PC-9 (cell line): ENCODE results near the gene CNPPD1.

ENCODE experiments used
- EZH2 ChIP-seq: fragments of 200-600 bp; sonication (generic); IDR thresholded peaks from 2 replicates; pipeline ENCODE4 v1.8.0; 2017; ENCODE audit warnings: antibody characterized with exemption, low read depth
- TF ChIP-seq, protein P1 (sequence below): fragments of 200-600 bp; sonication (generic); conservative IDR thresholded peaks from 2 replicates; pipeline ENCODE4 v1.6.1; 2017; ENCODE audit warnings: mixed run types, antibody characterized with exemption, mild to moderate bottlenecking, moderate library complexity

DNA sequence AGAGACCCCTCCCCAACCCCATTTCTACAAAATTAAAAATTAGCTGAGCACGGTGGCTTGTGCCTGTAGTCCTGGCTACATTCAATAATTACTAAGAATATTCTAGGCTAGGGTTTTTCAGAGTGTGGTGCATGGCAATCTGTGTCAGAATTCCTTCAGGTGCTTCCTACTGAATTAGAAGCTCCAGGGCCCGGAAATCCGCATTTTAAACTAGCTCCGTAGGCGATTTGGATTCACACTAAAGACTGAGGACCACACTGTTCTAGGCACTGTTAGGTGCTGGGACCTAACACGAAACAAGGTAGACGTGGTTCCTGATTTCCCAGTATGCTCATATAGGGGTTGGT, 29.2 kb upstream of the CNPPD1 start:
- TF ChIP-seq, protein P1, sequence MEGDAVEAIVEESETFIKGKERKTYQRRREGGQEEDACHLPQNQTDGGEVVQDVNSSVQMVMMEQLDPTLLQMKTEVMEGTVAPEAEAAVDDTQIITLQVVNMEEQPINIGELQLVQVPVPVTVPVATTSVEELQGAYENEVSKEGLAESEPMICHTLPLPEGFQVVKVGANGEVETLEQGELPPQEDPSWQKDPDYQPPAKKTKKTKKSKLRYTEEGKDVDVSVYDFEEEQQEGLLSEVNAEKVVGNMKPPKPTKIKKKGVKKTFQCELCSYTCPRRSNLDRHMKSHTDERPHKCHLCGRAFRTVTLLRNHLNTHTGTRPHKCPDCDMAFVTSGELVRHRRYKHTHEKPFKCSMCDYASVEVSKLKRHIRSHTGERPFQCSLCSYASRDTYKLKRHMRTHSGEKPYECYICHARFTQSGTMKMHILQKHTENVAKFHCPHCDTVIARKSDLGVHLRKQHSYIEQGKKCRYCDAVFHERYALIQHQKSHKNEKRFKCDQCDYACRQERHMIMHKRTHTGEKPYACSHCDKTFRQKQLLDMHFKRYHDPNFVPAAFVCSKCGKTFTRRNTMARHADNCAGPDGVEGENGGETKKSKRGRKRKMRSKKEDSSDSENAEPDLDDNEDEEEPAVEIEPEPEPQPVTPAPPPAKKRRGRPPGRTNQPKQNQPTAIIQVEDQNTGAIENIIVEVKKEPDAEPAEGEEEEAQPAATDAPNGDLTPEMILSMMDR = no peak
- no peak for TF ChIP-seq EZH2
